HUES64 (cell line): ENCODE measurements around the gene PCMTD2.
"Not testable (repeated sequence)": the region's sequence is repeated elsewhere in the genome, so short reads cannot be mapped to it uniquely, and the experiment has no call there.

Experiments used
- H3K27ac ChIP-seq: 2 replicates; pipeline ENCODE4 v1.7.0; 2013; ENCODE audit warnings: low read depth, low read length, inconsistent platforms
- H3K27me3 ChIP-seq: 2 replicates; pipeline ENCODE4 v1.6.1; 2013; ENCODE audit warnings: mild to moderate bottlenecking, low read length; ENCODE audit not compliant: insufficient read depth
- H3K36me3 ChIP-seq: 2 replicates; pipeline ENCODE4 v1.6.1; 2013; ENCODE audit warnings: mild to moderate bottlenecking, low read length; ENCODE audit not compliant: insufficient read depth
- H3K4me1 ChIP-seq: 2 replicates; pipeline ENCODE4 v1.6.1; 2013; ENCODE audit warnings: mild to moderate bottlenecking, low read length, moderate library complexity; ENCODE audit not compliant: insufficient read depth
- H3K4me3 ChIP-seq: 2 replicates; pipeline ENCODE4 v1.5.1; 2013; ENCODE audit warnings: mild to moderate bottlenecking, low read length, moderate library complexity
- H3K9ac ChIP-seq: 2 replicates; pipeline ENCODE4 v1.6.1; 2013; ENCODE audit warnings: mild to moderate bottlenecking, low read depth, low read length
- H3K9me3 ChIP-seq: 2 replicates; pipeline ENCODE4 v1.6.1; 2013; ENCODE audit warnings: low read depth, low read length; ENCODE audit not compliant: insufficient read depth
- WGBS: fragments of 150-250, 120-280 bp; methylation state at CpG from one replicate; pipeline ENCODE4 v1.1.7; 2013; ENCODE audit warnings: missing lambda C conversion rate; 5-methylcytosine and 5-hydroxymethylcytosine counted together

Gene PCMTD2

DNA sequence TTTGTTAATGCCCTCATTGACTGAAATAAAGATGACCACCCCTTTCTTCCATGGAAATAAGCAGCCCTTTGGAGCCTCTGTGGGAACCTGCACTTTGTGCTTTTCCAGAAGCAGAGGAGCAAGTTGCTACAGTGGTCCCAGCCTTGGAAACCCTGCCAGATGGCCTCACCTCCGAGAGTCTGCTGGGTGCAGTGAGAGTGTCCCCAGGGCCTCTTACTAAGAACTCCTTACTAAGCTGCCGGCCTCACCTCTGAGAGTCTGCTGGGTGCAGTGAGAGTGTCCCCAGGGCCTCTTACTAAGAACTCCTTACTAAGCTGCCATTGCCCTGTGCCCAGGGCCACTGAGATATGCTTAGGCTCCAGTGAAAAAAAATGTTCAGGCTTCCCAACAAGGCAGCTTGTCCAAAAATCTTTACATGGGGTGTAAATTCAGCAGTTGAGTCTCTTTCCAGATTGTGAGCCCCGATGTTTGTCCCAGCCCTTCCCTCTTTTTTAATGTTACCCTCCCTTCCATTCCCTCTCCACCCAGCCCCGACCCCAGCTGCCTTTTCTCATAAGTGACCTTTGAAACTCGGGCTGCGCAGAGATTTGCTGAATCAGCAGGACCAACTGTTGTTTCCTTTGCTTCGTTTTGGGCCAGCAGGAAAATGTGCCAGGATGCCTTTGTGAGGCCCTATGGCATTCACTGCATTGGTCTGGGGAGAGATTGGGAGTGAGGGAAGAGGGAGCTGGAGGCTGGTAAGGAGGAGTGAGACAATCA is 66.7 kb downstream of the PCMTD2 start:
- H3K4me3 ChIP-seq, H3K4me1 ChIP-seq, H3K9ac ChIP-seq, H3K36me3 ChIP-seq, H3K27ac ChIP-seq, H3K9me3 ChIP-seq: not testable (repeated sequence)
- peaks cover 32% of the 10 kb centered on the region for H3K27me3 ChIP-seq
- WGBS = 74% methylated on average over 7 of the region's 7 CpGs
